HepG2 (cell line): ENCODE measurements around the gene PDIK1L. TPM values are rescaled to one million over a fixed set of nuclear protein-coding genes. Genes with fewer than 3 reads are reported as not detected.
A peak's percentile ranks its signal among the peaks of the same experiment; 100 is the strongest.

Experiments
- GATAD2A ChIP-seq: IDR thresholded peaks from 2 replicates; pipeline ENCODE4 v1.6.1; 2016
- GTF2F1 ChIP-seq: fragments of 150-350 bp; IDR thresholded peaks from 2 replicates; pipeline ENCODE4 v1.6.1; 2014; ENCODE audit warnings: low read length
- MAF1 ChIP-seq: sonication (generic); formaldehyde crosslinking; IDR thresholded peaks from 2 replicates; pipeline ENCODE4 v1.5.0; 2020; ENCODE audit warnings: missing genetic modification reagents, borderline replicate concordance
- SCMH1 ChIP-seq: sonication (generic); formaldehyde crosslinking; IDR thresholded peaks from 2 replicates; pipeline ENCODE4 v1.9.0; 2021; ENCODE audit warnings: missing genetic modification reagents, mild to moderate bottlenecking, borderline replicate concordance
- ZBTB20 ChIP-seq: sonication (generic); formaldehyde crosslinking; IDR thresholded peaks from 2 replicates; pipeline ENCODE4 v1.8.1; 2023; ENCODE audit warnings: missing genetic modification reagents, low read depth, mild to moderate bottlenecking, borderline replicate concordance
- ZNF350 ChIP-seq: sonication (generic); formaldehyde crosslinking; IDR thresholded peaks from 2 replicates; pipeline ENCODE4 v1.4.0; 2020; ENCODE audit warnings: mild to moderate bottlenecking, low read depth, missing genetic modification reagents, borderline replicate concordance
- ZNF547 ChIP-seq: sonication (generic); formaldehyde crosslinking; IDR thresholded peaks from 2 replicates; pipeline ENCODE4 v1.5.1; 2020; ENCODE audit warnings: mild to moderate bottlenecking, missing genetic modification reagents
- ZNF570 ChIP-seq: sonication (generic); formaldehyde crosslinking; IDR thresholded peaks from 2 replicates; pipeline ENCODE4 v1.4.0; 2020; ENCODE audit warnings: mild to moderate bottlenecking, missing genetic modification reagents, borderline replicate concordance
- ZNF652 ChIP-seq: IDR thresholded peaks from 2 replicates; pipeline ENCODE4 v1.6.1; 2016; ENCODE audit warnings: low read depth, borderline replicate concordance
- polyA plus RNA-seq, 8 experiments: library from polyadenylated mRNA; depleted of rRNA in 3 of 8; stranded (reverse) in 7 of 8; unstranded in 1 of 8; fragments of >200 nt; fragmentation: Illumina TruSeq in 4 of 8; extraction: Trizol in 4 of 8; gene quantifications; 2 replicates each; pipeline versions ENCODE4 v1.2.1 to v1.2.3, GENCODE V29; 2011 to 2016; ENCODE audit warnings: low read depth in 4 of 8, missing spikeins in 1 of 8, mixed read lengths in 1 of 8; ENCODE audit not compliant: insufficient read depth in 1 of 8
- total RNA-seq, 5 experiments: library from RNA; depleted of rRNA; stranded (reverse); fragments of >200 nt; fragmentation: Illumina TruSeq; extraction: Trizol; gene quantifications; 2 replicates each; pipeline ENCODE4 v1.2.3, GENCODE V29; 2016; ENCODE audit warnings: low read depth in 1 of 5
- TF ChIP-seq, protein P1 (sequence below): sonication (generic); formaldehyde crosslinking; IDR thresholded peaks from 2 replicates; pipeline ENCODE4 v1.4.0; 2020; ENCODE audit warnings: mild to moderate bottlenecking, missing genetic modification reagents
- TF ChIP-seq, protein P2 (sequence below): sonication (generic); formaldehyde crosslinking; IDR thresholded peaks from 2 replicates; pipeline ENCODE4 v1.4.0; 2020; ENCODE audit warnings: missing genetic modification reagents, mild to moderate bottlenecking, borderline replicate concordance
- TF ChIP-seq, protein P3 (sequence below): sonication (generic); formaldehyde crosslinking; IDR thresholded peaks from 2 replicates; pipeline ENCODE4 v1.5.1; 2020; ENCODE audit warnings: mild to moderate bottlenecking, missing genetic modification reagents, borderline replicate concordance
- TF ChIP-seq, protein P4 (sequence below): sonication (generic); formaldehyde crosslinking; IDR thresholded peaks from 2 replicates; pipeline ENCODE4 v1.4.0; 2020; ENCODE audit warnings: missing genetic modification reagents

PDIK1L gene
- total and polyA plus RNA-seq, 2 of the 13 experiments (the other 11 are each of a cell fraction or from before 2014, with no cell fraction given): 1.9 to 4.6 TPM

DNA sequence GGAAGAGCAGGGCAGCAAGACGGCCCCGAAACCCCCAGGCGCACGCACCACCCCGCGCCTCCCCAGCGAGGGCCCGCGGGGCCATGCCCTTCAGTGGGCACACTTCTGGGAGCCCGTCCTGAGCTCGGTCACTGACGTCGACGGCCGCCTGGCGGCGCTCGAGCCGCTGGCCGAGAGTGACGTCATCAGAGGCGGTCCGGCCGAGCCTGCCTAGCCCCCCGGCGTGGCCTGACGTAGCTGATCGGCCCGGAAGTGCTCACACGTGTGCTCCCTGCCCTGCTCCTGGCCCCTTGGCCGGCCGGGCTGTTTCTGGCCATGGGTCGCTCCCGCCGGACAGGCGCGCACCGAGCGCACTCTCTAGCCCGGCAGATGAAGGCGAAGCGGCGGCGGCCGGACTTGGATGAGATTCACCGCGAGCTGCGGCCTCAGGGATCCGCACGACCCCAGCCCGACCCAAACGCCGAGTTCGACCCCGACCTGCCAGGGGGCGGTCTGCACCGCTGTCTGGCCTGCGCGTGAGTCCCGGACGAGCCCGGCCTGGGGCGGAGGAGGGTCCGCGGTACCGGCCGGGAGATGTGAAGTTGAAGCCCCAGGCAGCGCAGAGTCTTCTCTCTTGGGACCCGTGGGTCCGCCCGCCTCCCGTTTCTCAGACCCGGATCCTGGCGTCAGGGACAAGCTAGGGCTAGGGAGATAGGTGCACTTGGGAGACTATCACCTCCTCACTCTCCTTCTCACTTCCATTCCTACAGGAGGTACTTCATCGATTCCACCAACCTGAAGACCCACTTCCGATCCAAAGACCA is 58.2 kb downstream of the PDIK1L start, which contains the start of gene ZNF593 (continued):
- TF ChIP-seq, protein P1, sequence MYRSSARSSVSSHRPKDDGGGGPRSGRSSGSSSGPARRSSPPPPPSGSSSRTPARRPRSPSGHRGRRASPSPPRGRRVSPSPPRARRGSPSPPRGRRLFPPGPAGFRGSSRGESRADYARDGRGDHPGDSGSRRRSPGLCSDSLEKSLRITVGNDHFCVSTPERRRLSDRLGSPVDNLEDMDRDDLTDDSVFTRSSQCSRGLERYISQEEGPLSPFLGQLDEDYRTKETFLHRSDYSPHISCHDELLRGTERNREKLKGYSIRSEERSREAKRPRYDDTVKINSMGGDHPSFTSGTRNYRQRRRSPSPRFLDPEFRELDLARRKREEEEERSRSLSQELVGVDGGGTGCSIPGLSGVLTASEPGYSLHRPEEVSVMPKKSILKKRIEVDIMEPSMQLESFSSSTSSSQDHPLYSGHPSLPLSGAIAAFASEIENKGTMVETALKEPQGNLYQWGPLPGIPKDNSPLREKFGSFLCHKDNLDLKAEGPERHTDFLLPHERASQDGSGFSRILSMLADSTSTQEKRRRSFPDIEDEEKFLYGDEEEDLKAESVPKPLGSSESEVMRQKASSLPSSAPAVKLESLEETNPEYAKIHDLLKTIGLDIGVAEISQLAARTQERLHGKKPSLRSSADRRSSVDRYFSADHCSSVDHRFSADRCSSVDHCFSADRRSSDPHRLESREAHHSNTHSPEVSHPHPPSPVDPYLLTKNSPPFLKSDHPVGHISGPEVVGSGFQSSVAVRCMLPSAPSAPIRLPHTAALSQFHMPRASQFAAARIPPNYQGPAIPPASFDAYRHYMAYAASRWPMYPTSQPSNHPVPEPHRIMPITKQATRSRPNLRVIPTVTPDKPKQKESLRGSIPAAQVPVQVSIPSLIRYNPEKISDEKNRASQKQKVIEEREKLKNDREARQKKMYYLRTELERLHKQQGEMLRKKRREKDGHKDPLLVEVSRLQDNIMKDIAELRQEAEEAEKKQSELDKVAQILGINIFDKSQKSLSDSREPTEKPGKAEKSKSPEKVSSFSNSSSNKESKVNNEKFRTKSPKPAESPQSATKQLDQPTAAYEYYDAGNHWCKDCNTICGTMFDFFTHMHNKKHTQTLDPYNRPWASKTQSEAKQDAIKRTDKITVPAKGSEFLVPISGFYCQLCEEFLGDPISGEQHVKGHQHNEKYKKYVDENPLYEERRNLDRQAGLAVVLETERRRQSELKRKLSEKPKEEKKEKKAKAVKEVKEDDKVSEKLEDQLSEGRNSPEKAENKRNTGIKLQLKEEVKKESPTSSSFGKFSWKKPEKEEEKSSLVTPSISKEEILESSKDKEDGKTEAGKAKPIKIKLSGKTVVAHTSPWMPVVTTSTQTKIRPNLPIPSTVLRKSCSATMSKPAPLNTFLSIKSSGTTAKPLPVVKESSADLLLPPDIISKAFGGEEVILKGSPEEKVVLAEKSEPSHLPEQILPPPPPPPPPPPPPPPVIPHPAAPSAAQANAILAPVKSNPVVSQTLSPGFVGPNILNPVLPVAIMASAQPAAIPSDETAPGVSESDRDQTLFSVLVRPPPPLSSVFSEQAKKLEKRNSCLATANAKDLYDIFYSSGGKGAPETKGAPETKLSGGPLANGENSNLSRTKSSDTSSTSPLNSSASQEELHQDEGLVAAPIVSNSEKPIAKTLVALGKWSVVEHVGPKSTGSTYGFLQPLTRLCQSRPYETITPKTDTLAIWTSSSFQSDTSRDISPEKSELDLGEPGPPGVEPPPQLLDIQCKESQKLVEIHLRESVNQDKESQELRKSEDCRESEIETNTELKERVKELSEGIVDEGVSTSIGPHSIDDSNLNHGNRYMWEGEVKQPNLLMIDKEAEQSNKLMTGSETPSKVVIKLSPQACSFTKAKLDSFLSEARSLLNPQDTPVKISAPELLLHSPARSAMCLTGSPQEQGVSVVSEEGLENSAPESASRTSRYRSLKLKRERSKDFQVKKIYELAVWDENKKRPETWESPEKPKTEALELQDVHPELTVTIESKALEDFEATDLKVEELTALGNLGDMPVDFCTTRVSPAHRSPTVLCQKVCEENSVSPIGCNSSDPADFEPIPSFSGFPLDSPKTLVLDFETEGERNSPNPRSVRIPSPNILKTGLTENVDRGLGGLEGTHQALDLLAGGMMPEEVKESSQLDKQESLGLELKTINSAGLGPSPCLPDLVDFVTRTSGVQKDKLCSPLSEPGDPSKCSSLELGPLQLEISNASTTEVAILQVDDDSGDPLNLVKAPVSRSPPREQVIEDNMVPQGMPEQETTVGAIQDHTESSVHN (CRISPR knock-in tag): no peak
- TF ChIP-seq MAF1 (peak; percentile 80; the same call in 1 of the 2 replicates), ZBTB20 (CRISPR knock-in tag) (peak; percentile 56; the same call in 1 of the 2 replicates), GATAD2A (CRISPR knock-in tag) (peak; percentile 65), SCMH1 (CRISPR knock-in tag) (no peak), ZNF547 (CRISPR knock-in tag) (peak; percentile 90), ZNF652 (CRISPR knock-in tag) (no peak), ZNF570 (CRISPR knock-in tag) (no peak), ZNF350 (CRISPR knock-in tag) (peak; percentile 90), GTF2F1 (no peak)
- TF ChIP-seq, protein P2, sequence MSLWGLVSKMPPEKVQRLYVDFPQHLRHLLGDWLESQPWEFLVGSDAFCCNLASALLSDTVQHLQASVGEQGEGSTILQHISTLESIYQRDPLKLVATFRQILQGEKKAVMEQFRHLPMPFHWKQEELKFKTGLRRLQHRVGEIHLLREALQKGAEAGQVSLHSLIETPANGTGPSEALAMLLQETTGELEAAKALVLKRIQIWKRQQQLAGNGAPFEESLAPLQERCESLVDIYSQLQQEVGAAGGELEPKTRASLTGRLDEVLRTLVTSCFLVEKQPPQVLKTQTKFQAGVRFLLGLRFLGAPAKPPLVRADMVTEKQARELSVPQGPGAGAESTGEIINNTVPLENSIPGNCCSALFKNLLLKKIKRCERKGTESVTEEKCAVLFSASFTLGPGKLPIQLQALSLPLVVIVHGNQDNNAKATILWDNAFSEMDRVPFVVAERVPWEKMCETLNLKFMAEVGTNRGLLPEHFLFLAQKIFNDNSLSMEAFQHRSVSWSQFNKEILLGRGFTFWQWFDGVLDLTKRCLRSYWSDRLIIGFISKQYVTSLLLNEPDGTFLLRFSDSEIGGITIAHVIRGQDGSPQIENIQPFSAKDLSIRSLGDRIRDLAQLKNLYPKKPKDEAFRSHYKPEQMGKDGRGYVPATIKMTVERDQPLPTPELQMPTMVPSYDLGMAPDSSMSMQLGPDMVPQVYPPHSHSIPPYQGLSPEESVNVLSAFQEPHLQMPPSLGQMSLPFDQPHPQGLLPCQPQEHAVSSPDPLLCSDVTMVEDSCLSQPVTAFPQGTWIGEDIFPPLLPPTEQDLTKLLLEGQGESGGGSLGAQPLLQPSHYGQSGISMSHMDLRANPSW (CRISPR knock-in tag): no peak
- TF ChIP-seq, protein P3, sequence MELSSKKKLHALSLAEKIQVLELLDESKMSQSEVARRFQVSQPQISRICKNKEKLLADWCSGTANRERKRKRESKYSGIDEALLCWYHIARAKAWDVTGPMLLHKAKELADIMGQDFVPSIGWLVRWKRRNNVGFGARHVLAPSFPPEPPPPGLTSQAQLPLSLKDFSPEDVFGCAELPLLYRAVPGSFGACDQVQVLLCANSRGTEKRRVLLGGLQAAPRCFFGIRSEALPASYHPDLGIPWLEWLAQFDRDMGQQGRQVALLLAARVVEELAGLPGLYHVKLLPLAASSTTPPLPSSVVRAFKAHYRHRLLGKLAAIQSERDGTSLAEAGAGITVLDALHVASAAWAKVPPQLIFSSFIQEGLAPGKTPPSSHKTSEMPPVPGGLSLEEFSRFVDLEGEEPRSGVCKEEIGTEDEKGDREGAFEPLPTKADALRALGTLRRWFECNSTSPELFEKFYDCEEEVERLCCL (CRISPR knock-in tag): 0 out of 2 replicates have a peak, but pooled peaks have one; percentile 31
- TF ChIP-seq, protein P4, sequence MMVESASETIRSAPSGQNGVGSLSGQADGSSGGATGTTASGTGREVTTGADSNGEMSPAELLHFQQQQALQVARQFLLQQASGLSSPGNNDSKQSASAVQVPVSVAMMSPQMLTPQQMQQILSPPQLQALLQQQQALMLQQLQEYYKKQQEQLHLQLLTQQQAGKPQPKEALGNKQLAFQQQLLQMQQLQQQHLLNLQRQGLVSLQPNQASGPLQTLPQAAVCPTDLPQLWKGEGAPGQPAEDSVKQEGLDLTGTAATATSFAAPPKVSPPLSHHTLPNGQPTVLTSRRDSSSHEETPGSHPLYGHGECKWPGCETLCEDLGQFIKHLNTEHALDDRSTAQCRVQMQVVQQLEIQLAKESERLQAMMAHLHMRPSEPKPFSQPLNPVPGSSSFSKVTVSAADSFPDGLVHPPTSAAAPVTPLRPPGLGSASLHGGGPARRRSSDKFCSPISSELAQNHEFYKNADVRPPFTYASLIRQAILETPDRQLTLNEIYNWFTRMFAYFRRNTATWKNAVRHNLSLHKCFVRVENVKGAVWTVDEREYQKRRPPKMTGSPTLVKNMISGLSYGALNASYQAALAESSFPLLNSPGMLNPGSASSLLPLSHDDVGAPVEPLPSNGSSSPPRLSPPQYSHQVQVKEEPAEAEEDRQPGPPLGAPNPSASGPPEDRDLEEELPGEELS (CRISPR knock-in tag): peak; percentile 47
